Embryonic facial prominence (tissue), 1 donor: ENCODE results near the gene DCAF10.
"Not testable (repeated sequence)": the region's sequence is repeated elsewhere in the genome, so short reads cannot be mapped to it uniquely, and the experiment has no call there.

ENCODE experiments used
- DNase-seq: peaks from one replicate; pipeline ENCODE4 v3.0.0-alpha.2; 2016; ENCODE audit errors: extremely low spot score

DCAF10 gene

GRCh38 chr9:37870081-37870798 lies 69.6 kb downstream of the DCAF10 start:
- DNase-seq: no peak

- no peak for DNase-seq
These were observed 70.2 kb downstream of the DCAF10 start for GRCh38 chr9:37870799-37871176.

GRCh38 chr9:37873955-37874354 lies 73.4 kb downstream of the DCAF10 start:
- no peak for DNase-seq

DNA sequence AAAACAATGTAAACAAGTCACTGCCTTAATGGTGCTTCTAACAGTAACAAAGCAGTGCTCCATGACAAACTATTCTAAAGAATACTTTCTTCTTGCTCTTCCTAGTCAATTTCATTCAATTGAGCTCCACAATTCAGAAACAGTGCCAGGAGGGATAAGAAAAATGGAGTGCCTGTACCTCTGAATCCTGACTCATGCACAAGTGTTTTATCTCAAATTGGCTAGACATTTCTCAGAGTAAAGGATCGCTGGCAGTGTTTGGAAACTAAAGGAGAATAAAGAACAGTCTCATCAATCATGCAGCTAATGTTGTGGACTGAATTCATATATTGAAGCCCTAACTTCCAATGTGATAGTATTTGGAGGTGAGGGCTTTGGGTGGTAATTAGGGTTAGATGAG lies 75.8 kb downstream of the DCAF10 start:
- DNase-seq: no peak

DNA sequence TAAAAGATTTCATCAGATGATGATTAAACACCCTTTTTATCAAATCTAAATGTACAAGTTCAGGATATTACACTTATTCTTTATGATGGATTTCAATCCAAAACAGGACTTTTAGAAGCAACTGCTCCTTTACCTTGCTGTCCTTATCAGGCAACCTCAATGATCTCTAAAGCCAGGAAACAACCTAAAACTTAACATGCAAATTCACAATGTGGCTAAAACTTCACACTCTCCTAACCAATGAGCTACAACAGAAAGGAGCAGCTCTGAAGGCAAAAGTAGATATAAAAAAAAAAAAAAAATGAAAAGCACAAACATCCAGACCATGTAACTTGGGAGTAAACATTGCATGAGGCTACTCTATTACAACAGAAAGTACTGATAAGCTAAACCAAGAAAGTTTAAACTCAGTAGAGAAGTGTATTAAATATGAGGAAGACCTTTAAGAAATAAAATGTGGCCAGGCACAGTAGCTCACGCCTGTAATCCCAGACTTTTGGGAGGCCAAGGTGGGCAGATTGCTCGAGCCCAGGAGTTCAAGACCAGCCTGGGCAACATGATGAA lies 80.4 kb downstream of the DCAF10 start:
- DNase-seq: no peak

- DNase-seq: not testable (repeated sequence)
These were observed 87.5 kb downstream of the DCAF10 start for GRCh38 chr9:37887977-37888583.

- DNase-seq: no peak
These were observed 88.9 kb downstream of the DCAF10 start for GRCh38 chr9:37889536-37889935.

GRCh38 chr9:37891042-37891441 lies 90.4 kb downstream of the DCAF10 start:
- not testable (repeated sequence) for DNase-seq

- DNase-seq: no peak
These were observed 91.5 kb downstream of the DCAF10 start for GRCh38 chr9:37892063-37892462.

DNA sequence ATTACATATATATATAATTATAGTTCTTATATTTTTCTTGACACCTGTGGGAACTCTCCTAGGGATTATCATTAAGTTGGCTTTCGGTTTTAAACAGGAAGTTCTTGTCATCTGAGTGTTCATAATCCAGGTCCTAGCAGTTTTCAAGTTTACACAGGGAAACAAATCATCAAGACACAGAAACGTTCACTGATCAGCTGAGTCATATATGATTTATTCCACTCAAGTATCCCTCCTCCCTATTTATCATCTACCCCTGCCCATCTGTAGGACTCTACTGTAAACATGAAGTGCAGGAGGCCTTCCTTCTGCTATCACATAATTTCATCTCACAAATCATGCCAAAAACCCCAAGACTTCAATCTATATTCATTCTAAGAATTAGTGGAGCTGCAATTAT lies 97.1 kb downstream of the DCAF10 start:
- DNase-seq: no peak

DNA sequence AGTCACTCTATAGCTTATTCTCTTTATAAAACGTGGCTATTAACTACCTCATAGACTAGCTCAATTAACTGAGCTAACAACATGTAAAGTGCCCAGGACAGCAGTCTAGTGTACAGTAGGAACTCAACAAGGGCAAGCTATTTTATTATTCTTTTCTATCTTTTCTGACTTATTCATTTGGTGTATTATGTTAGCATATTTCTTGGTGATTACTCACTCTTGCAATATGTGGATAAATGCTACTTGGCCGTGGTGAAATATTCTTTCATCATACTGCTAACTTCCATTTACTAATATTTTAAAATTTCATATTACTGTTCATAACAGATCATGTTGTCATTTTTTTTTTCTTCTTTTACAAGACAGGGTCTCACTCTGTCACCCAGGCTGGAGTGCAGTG lies 98.4 kb downstream of the DCAF10 start:
- no peak for DNase-seq

DNA sequence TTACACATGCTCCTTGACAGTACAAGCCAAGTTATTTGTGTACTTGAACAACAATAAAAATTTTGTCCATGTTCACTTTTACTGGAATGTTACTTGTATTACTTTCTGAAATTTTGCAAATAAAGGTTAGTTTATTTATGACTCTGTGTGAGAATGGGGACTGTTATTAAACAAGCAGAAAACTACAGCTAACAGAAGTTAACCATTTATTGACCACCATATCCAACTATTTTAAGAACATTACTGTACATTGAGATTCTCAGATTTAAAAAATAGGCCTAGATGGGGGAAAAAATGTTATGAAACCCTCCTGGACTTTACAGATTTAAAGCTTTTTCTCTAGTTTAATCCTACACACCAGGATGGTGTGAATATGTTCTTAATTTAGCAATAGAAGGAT lies 101.5 kb downstream of the DCAF10 start:
- no peak for DNase-seq

- DNase-seq: no peak
These were observed 102.4 kb downstream of the DCAF10 start for GRCh38 chr9:37902796-37903646.

- peak; percentile 74 for DNase-seq
These were observed 103.2 kb downstream of the DCAF10 start, which contains the start of gene SLC25A51 for GRCh38 chr9:37903647-37904444. TSS of gene SLC25A51 (minus strand) at chr9:37904127. CDS start at chr9:37888550, 15,577 bp downstream.

DNA sequence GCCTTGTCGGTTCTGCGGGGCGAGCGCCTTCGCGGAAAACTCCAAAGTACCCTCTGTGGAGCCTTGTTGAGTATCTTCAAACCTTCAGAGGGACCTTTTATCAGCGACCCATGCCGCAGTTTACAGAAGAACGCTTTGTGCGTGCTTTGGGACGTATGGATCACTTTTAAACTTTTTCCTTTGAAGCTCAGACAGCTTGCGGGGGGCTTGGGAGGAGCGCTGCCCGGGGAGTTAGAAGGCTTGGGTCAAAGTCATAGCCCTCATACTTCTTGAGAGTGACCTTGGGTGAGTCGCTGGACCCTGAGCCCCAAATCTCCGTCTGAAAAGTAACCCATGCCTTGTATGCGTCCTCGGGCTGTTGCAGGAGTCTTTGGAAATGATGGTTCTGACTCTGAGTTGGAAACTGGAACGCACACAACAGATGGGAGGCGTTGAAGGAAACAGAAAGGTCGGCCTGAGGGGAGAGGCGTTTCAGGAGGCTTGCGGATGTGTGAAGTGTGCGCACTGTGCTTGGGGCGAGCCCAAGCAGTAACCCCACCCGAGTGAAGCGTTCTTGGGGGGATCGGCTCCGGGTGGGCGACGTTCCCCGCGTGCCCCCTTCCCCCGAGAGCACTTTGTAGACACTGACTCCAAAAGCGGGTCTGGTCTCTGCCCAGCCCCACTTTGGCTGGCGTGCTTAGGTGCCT lies 104.0 kb downstream of the DCAF10 start:
- DNase-seq: no peak

GRCh38 chr9:37905131-37905505 lies 104.5 kb downstream of the DCAF10 start:
- no peak for DNase-seq

DNA sequence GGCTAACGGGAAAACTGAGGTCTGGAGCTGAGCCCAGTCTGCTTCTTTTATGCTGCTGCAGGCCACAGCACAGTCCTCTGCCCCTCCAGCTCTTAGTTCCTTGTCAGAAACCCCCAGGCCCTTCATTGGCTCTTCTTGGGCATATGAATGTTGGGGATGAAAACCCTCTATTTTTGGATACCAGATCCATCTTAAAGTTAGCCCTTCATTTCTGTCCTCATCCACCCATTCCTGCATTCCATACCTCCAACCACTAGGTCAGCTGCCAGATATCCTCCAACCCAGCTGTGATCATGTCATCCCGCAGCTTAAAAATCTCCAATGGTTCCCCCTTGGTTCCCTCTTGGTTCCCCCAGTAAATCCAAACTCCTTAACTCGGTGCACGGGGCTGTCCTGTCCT lies 105.2 kb downstream of the DCAF10 start:
- no peak for DNase-seq

- no peak for DNase-seq
These were observed 106.0 kb downstream of the DCAF10 start for GRCh38 chr9:37906312-37907239.

DNA sequence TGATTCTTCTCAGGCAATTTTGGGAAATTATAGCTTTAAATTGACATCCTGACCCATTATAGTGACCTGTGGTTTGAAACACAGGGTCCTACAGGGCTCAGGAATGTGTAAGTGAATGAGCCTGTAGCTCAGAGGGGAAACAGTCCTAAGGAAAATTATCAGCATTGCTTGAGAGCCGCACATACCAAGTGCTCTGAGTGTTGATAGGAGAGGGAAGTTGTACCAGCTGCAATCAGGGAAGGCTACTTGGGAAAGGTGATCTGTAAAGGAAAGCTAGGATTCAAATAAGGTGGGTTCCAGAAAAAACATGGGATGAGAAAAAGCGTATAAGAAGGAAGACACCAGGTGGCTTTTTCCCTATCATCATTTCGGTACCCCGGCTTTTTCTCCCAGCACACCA lies 107.7 kb downstream of the DCAF10 start:
- no peak for DNase-seq

GRCh38 chr9:37908698-37909186 lies 108.1 kb downstream of the DCAF10 start:
- no peak for DNase-seq
